GM19240 (cell line): ENCODE measurements around the gene TMTC2.

Source experiments
- DNase-seq: peaks from one replicate; pipeline ENCODE4 v3.0.0; 2011; ENCODE audit warnings: low spot score; ENCODE audit not compliant: insufficient read length

The TMTC2 gene

DNA sequence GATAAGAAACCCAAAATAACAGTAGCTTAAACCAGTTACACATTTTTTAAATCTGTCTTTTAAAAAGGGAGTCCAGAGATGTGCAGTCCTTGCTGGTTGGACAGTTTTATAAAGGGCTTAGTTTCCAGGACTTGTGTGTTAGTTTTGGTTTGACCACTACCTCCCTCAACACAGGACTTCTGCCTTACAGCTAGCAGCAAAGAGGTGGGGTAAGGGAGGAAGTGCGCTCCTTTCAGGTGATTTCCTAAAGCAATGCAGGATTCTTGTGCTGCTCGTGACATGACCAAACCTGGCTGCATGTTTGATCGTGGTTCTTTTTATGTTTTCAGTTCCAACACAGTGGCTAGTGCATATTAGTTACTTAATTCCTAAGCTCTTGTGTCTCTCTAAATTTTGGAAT lies 266.2 kb downstream of the TMTC2 start:
- DNase-seq: no peak

DNA sequence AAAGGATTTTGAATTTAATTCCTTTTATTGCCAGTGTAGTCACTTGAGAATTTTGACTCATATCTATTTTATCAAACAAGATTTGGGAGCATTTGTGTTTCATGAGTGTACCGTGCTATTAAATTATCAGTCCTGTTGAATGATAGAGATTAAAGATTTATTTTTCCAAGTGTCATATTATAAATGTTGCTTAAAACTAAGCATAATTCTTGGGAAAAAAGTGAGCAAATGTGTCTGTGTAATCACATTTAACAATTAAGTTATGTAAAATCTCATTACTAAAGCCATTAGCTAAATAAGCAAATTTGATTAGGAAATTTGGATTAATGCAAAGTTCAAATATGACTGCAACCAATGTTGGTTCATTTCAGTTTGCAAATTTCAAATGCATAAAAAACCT lies 266.7 kb downstream of the TMTC2 start:
- DNase-seq: no peak

DNA sequence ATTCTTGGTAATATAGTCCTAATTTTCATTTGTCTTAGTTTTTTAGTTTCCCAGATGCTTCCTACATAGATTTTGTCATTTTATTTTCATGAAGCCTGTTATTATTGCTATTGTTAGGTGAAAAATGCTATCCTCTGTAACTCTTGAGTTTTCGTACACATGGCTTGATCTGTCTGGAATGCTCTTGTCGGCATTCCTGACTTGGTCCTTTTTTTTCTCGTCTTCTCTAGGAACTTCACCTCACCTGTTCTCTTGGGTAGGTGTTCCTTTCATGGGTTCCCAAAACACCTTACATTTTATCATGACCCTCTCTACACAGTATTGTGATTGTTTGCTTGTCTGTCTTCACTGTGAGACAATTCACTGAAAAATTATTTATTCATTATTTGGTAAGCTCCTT lies 267.4 kb downstream of the TMTC2 start:
- DNase-seq: no peak

DNA sequence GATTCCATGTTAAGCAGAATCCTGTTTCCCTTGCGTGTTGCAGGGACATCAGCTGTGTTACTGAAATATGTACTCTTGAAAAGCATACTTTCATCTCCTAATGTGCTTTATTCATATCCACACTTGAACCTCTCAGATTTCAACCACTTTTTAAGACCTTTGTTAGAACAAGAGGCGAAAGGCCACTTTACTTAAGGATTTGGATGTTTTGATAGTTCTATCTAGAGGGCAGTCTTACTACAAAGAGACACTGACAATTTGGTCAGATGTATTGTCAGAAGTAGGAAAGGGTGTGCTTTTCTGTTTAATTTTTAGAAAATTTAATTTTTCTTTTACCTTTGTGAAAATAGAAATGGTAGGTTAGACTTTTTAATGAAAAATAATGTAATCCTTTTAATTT lies 267.9 kb downstream of the TMTC2 start:
- DNase-seq: no peak

DNA sequence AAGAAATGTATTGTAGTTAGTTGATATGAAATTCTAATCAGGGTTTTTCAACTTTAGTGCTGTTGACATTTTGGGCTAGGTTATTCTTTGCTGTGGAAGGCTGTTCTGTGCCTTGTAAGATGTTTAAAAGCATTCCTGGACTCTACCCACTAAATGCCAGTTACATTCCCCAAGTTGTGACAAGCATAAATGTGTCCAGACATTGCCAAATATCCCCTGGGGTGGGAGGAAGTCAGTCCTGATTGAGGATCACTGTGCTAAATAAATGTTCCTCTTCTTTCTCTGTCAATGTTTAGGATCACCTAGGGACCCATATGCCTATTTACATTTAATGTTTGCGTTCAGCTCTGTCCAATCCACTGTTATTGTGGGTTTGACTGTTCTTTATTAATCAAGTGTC lies 268.3 kb downstream of the TMTC2 start:
- no peak for DNase-seq

DNA sequence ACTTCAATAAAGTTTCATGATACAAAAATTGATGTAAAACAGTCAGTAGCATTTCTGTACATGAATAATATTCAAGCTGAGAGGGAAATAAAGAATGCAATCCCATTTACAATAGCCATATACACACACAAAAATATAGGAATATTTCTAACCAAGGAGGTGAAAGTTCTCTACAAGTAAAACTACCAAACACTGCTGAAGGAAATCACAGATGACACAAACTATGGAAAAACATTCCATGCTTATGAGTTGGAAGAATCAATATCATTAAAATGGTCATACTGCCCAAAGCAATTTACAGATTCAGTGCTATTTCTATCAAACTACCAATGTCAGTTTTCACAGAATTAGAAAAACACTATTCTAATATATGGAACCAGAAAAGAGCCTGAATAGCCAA lies 272.3 kb downstream of the TMTC2 start:
- DNase-seq: no peak

- no peak for DNase-seq
These were observed 273.1 kb downstream of the TMTC2 start for GRCh38 chr12:82959821-82960220.

DNA sequence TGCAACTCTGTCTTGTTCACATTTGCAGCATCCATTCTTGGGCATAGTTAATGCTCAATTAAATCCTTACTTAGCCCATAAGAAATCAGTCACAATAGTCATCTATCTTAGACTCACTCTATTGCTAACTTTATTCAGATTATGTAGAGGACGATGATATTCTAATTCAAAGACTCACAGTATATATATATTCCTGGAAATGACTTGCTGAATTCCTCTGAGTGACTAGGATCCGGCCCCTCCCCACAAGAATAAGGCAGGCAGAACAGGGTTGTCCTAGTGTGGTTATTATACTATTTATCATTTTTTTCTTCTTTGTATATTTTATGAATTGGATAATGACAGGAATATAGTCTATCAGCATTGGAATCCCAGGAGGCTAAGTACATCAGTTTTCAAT lies 275.1 kb downstream of the TMTC2 start:
- no peak for DNase-seq

GRCh38 chr12:82963956-82964355 lies 277.2 kb downstream of the TMTC2 start:
- DNase-seq: no peak

- no peak for DNase-seq
These were observed 277.7 kb downstream of the TMTC2 start for GRCh38 chr12:82964446-82964845.

DNA sequence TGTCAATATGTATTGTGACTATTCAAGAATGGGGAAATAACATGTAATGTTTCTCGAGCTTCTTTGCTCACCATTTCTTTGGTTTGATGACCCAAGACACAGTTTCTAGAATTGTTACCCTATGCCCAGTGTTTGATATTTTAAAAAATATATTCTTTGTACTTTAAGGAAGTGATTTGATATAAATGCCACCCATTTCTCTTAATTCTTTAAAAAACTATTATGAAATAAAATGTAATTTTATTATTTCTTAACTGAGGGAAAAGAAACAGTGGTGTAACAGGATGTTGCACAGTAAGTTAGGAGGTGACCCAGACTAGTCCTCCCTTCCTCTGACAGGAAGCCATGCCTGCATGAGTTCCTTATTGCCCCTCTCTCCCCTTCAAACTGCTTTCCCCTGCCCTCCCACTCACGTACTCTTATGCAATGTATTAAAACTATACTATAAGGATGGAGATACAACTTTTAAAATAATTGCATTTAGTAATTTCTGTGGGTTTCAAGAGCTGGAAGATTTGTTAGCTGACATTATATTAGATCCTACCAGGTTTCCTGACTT lies 279.4 kb downstream of the TMTC2 start:
- DNase-seq: no peak

DNA sequence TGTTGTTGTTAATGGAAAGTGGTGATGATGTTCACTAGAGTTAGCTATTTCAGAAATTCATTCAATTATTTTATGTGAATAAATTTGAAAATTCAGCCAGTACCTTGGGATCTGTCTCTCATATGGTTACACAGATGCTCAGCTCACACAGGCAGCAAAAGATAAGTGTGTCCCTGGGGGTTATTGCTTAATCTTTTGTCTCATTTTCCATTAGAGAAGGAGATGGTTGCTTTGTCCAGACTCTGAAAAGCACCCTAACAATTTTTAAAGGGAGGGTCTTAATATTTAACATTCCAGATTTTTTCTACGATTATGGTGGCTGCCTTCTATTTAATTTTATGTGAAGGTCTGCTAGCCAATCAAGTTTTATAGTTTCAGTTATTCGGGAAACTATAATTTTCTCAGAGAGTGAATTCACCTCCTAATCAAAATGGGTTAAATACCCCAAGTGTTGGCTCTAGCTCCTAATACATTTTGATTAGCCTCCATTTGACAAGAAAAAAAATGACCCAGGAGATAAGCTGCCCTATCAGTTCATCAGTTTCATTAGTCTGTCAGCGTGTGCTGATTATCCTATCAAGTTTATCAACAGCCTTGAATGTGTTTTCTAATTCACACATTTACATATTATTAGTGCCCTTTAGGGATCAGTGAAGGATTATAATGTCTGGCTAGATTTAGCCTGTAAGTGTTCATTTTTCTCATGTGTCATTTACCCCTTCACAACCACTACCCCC lies 282.1 kb downstream of the TMTC2 start:
- DNase-seq: no peak

- DNase-seq: no peak
These were observed 283.9 kb downstream of the TMTC2 start for GRCh38 chr12:82970614-82971013.

DNA sequence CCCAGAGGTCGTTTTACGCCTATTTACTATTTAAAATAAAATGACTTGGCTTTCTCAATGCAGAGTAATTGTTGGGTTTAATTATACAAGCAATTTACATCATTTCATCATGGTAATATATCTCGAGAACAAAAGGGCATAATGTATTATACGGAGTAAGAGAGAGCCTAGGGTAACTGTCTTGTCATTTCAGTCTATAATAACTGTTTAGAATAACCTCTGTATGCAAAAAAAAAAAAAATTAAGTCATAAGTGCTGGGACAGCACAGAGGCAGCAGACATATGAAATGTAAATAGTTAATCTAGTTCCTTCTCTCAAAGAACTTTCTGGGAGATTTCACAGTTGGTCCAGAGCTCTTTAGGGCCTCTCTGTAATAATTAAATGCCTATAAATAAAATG lies 284.9 kb downstream of the TMTC2 start:
- DNase-seq: no peak

DNA sequence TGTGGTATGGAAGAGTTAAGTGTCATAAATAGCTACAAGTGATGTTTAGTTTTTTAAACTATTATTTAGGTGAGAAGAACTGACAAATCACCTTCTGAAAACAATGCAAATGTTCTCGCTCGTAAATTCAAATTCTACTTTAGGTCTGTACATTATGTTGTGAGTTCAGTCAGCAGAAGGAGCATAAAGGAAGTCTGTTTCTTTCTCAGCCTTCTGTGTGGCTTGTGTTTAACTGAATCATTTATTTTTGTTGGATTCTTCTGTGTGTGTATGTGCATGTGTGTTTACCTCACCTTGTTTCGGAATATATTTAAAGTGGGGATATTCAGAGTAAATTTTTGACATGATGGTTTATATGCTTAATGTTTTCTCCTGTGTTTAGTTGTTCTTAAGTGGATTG lies 285.9 kb downstream of the TMTC2 start:
- no peak for DNase-seq

GRCh38 chr12:82973592-82973991 lies 286.9 kb downstream of the TMTC2 start:
- DNase-seq: no peak

DNA sequence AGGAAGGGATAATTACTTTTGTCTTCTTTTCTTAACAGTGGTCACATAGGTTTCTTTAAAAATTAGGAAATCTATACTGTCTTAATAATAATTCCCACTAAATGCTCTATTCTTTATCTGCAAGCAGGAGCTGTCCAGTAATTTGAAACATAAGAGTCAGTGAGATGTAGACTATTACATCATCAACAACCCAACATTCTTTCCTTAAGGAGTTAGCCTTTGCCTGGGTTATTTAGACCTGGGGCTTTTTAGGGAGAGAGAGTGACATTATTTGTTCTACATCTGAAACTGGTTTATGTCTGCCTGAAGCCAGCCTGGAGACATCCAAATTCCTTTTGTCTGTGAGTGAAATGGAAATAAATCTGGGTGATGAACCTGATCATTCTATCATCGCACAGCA lies 294.4 kb downstream of the TMTC2 start:
- DNase-seq: no peak

DNA sequence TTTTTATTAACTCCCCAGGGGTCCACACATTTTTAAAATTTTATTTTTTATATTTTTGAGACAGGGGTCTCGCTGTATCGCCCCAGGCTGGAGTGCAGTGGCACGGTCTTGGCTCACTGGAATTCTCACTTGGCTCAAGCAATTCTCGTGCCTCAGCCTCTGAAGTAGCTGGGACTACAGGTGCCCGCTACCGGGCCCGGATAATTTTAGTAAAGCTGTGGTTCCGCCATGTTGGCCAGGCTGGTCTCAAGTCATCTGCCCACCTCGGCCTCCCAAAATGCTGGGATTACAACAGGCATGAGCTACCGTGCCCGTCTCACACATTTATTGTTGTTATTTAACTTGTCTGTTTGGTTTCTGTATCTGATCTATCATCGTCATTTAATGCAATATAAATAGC lies 307.4 kb downstream of the TMTC2 start:
- no peak for DNase-seq

DNA sequence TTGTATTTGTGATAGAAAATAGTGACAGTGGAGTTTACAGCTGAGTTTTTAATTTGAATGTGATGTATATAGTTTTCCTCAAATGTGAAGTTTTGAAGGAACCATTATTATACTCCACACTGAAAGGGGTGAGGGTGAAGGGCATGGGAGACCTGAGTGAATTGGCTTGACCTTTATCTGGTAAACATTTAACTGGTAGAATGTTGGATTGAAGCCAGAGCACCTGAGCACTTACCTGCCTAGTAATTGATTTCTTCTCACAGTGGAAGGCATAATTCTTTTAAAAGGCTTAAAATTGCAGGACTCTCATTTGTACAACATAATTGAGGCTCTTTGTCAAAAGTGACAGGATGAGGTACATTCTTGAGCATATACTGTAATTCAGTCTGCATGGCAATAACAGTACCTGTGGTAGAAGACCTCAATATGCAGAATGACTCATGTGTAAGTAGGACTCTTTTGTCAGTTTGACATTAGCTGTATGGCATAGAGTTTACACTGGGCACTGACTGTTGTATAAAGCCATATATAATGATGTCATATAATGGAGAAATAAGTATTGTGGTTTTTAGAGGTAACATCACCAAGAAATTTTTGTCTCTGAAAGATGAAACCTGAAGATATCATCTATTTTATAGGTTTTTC lies 309.6 kb downstream of the TMTC2 start:
- no peak for DNase-seq

DNA sequence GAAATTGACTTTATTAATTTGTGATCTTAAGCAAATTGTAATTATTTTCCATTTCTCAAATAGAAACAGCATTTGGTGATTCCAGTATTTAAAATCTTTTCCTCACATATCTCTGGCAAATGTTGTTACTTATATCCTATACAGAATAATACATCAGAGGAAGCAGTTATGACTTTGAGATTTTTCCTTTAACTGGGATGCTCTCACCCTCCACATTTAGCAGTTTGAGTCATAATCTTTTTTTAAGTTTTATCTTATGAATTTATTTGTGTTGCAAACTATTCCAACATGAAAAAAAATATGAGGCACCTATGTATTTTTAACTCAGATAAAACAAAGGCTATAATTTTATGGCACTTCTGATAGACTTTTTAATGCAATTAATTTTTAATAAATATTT lies 311.8 kb downstream of the TMTC2 start:
- DNase-seq: no peak

- DNase-seq: no peak
These were observed 316.3 kb downstream of the TMTC2 start for GRCh38 chr12:83003026-83003425.

DNA sequence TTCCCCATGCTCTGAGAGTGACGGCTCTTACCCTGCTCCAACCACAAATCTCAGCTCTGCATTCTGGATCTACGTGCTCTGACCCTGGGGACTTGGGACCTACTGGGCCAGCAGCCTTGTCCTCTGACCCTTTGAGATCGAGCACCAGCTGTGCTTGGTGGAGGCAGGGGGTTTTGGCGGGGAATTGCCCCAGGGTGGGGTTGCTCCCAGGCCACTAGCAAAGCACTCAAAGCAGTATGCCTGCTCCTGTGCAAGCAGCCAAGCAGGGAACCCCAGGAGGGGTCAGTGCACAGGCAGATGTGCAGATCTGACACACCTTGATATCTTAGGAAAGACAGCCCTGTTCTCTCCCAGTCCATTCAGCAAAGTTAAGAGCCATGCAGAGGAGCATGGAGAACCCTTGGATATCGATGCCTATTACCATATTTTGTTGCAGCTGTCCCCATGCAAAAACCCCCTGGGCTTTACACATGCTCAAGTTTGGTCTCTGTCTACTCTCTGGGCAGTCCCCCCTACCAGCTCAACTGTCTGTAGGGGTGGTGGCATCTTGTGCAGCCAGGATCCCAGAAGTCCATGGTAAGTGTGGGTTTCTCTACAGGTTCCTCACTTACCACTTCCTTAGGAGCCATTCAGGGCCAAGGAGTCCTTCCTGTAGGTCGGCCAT lies 319.0 kb downstream of the TMTC2 start:
- DNase-seq: no peak

DNA sequence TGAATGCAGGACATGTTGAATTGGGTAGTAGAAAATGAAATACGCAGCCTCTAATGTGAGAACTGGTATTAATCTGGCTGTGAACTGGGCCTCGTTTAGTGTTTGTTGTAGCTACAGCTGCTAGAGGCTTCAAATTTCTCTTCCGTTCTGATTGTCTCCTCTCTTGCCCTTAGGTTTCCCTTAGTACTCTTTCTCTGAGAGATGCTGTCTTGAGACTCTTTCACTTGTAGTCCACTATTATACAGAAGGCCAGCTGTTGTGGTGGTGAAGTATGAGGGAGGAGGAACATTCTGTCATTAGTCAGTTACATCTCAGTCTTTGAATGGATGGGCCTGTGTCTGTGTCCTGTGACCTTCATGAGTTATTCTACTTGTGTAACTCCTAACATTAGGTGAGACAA lies 322.0 kb downstream of the TMTC2 start:
- no peak for DNase-seq
